ENCODE measurements around the gene SLC9A8. TPM values are rescaled to one million over a fixed set of nuclear protein-coding genes. Genes with fewer than 3 reads are reported as not detected.

Gene SLC9A8
- total RNA-seq, 4 donors from 2014 or later, result 4.8 to 8.1 (median 7.0) TPM

- intact Hi-C loops (cut with DNase I; ENCODE audit: low total_unique reads), result no loop called here
- peak in 1 of 2 donors; percentile 52 for DNase-seq (ENCODE audit: low spot score in 2 of 2)
- no peak for TF ChIP-seq POLR2A (IDR thresholded peaks at IDR 0.05)
- TF ChIP-seq CTCF (IDR thresholded peaks at IDR 0.05), result no peak
- no peak overlapping the region for H3K4me3 ChIP-seq (ENCODE audit: low read depth, poor library complexity, severe bottlenecking)
- 87 to 88% methylated on average over 4 of the region's 4 CpGs for WGBS, 2 donors
Measured at GRCh38 chr20:49924247-49924646, 111.6 kb downstream of the SLC9A8 start.

GRCh38 chr20:49925901-49926454, 113.3 kb downstream of the SLC9A8 start:
- intact Hi-C loops (cut with DNase I; ENCODE audit: low total_unique reads), result no loop called here
- TF ChIP-seq CTCF (IDR thresholded peaks at IDR 0.05), result no peak
- no peak for TF ChIP-seq POLR2A (IDR thresholded peaks at IDR 0.05)
- H3K4me3 ChIP-seq (ENCODE audit: low read depth, poor library complexity, severe bottlenecking), result no peak overlapping the region
- no peak for DNase-seq (ENCODE audit: low spot score in 2 of 2)
- WGBS, 2 donors, result 72 to 76% methylated on average over 2 of the region's 2 CpGs

GRCh38 chr20:49928411-49929141, 115.9 kb downstream of the SLC9A8 start:
- DNase-seq (ENCODE audit: low spot score in 2 of 2), result peak; percentile 80 to 96
- intact Hi-C loops (cut with DNase I; ENCODE audit: low total_unique reads), result no loop called here
- H3K4me3 ChIP-seq (ENCODE audit: low read depth, poor library complexity, severe bottlenecking), result no peak overlapping the region
- TF ChIP-seq POLR2A (IDR thresholded peaks at IDR 0.05) (no peak), CTCF (IDR thresholded peaks at IDR 0.05) (peak in 1 of 3 donors; percentile 79)
- 10 to 11% methylated on average over 15 of the region's 15 CpGs for WGBS, 2 donors

- 35 to 39% methylated on average over 4 of the region's 4 CpGs for WGBS, 2 donors
- peak in 1 of 2 donors; percentile 21 for DNase-seq (ENCODE audit: low spot score in 2 of 2)
- no peak overlapping the region for H3K4me3 ChIP-seq (ENCODE audit: low read depth, poor library complexity, severe bottlenecking)
- TF ChIP-seq POLR2A (IDR thresholded peaks at IDR 0.05) (no peak), CTCF (IDR thresholded peaks at IDR 0.05) (no peak)
- intact Hi-C loops (cut with DNase I; ENCODE audit: low total_unique reads), result no loop called here
Measured at GRCh38 chr20:49929142-49929494, 116.5 kb downstream of the SLC9A8 start.

- no peak overlapping the region for H3K4me3 ChIP-seq (ENCODE audit: low read depth, poor library complexity, severe bottlenecking)
- 20 to 39% methylated on average over 21 of the region's 21 CpGs for WGBS, 2 donors
- no peak for TF ChIP-seq CTCF (IDR thresholded peaks at IDR 0.05)
- no peak for TF ChIP-seq POLR2A (IDR thresholded peaks at IDR 0.05)
- intact Hi-C loops (cut with DNase I; ENCODE audit: low total_unique reads), result no loop called here
- DNase-seq (ENCODE audit: low spot score in 2 of 2), result no peak
Measured at GRCh38 chr20:49935746-49936152, 123.1 kb downstream of the SLC9A8 start.
